ENCODE data around the gene SPATA7.

GRCh38 chr14:88476825-88477224 is 91.4 kb downstream of the SPATA7 start:
- no peak for TF ChIP-seq TAF1 (IDR thresholded peaks at IDR 0.05; ENCODE audit: borderline replicate concordance, insufficient read depth, low read length)
- no peak for TF ChIP-seq SIN3A (IDR thresholded peaks at IDR 0.05; ENCODE audit: borderline replicate concordance, insufficient read depth, low read length)
- TF ChIP-seq FOXP2 (optimal IDR thresholded peaks at IDR 0.05; ENCODE audit: borderline replicate concordance, extremely low read depth, extremely low read length, insufficient read depth), result no peak

Measured in PFSK-1 (cell line).